Smooth muscle cell (in vitro differentiated cells): ENCODE results near the gene PRCD. TPM values are rescaled to one million over a fixed set of nuclear protein-coding genes. Genes with fewer than 3 reads are reported as not detected.

ENCODE experiments used
- DNase-seq: peaks from one replicate; lab custom pipeline; 2025; ENCODE audit not compliant: unreplicated experiment; lab: John Stamatoyannopoulos, UW
- H2AFZ ChIP-seq: fragments of 200-600 bp; sonication (generic); 2 replicates; pipeline ENCODE4 v1.6.0; 2016; ENCODE audit warnings: antibody characterized with exemption, low read depth, mild to moderate bottlenecking
- H3F3A ChIP-seq: fragments of 200-600 bp; sonication (generic); 2 replicates; pipeline ENCODE4 v1.6.0; 2017; ENCODE audit warnings: antibody characterized with exemption, low read depth
- H3K27ac ChIP-seq: fragments of 200-600 bp; sonication (generic); 2 replicates; pipeline ENCODE4 v1.5.1; 2016; ENCODE audit warnings: low read depth, mild to moderate bottlenecking
- H3K27me3 ChIP-seq: fragments of 200-600 bp; sonication (generic); 2 replicates; pipeline ENCODE4 v1.6.1; 2016; ENCODE audit warnings: low read depth, mild to moderate bottlenecking
- H3K36me3 ChIP-seq: fragments of 200-600 bp; sonication (generic); 2 replicates; pipeline ENCODE4 v1.5.1; 2016; ENCODE audit warnings: low read depth
- H3K4me1 ChIP-seq: fragments of 200-600 bp; sonication (generic); 2 replicates; pipeline ENCODE4 v1.5.1; 2016; ENCODE audit warnings: low read depth
- H3K4me2 ChIP-seq: fragments of 200-600 bp; sonication (generic); 2 replicates; pipeline ENCODE4 v1.6.0; 2016; ENCODE audit warnings: mild to moderate bottlenecking
- H3K4me3 ChIP-seq: fragments of 200-600 bp; sonication (generic); 2 replicates; pipeline ENCODE4 v1.5.1; 2016; ENCODE audit warnings: mild to moderate bottlenecking
- H3K79me2 ChIP-seq: fragments of 200-600 bp; sonication (generic); 2 replicates; pipeline ENCODE4 v1.6.0; 2016; ENCODE audit warnings: low read depth, mild to moderate bottlenecking
- H3K9ac ChIP-seq: fragments of 200-600 bp; sonication (generic); 2 replicates; pipeline ENCODE4 v1.6.0; 2016; ENCODE audit warnings: low read depth
- H3K9me3 ChIP-seq: fragments of 200-600 bp; sonication (generic); replicated peaks from 2 replicates; pipeline ENCODE4 v1.5.1; 2016; ENCODE audit warnings: low read depth
- H4K20me1 ChIP-seq: fragments of 200-600 bp; sonication (generic); 2 replicates; pipeline ENCODE4 v1.6.0; 2016; ENCODE audit warnings: low read depth
- WGBS: methylation state at CpG from one replicate; pipeline ENCODE4 v1.1.7; 2016; ENCODE audit warnings: low lambda C conversion rate; 5-methylcytosine and 5-hydroxymethylcytosine counted together
- polyA plus RNA-seq: library from polyadenylated mRNA; unstranded; fragments of >200 nt; fragmentation: Nextera tagmentation; extraction: Ambion mirVana; gene quantifications from 2 replicates; pipeline ENCODE4 v1.2.1, GENCODE V29; 2016
- total RNA-seq: library from RNA; depleted of rRNA; stranded (reverse); fragments of >200 nt; gene quantifications from 2 replicates; pipeline ENCODE4 v1.2.3, GENCODE V29; 2014
- TF ChIP-seq, protein P1 (sequence below): fragments of 200-600 bp; sonication (generic); IDR thresholded peaks from 2 replicates; pipeline ENCODE4 v1.5.1; 2017; ENCODE audit warnings: borderline replicate concordance, mild to moderate bottlenecking, antibody characterized with exemption; ENCODE audit not compliant: insufficient read depth, poor library complexity, severe bottlenecking

Gene PRCD
- total and polyA plus RNA-seq, 2 experiments from 2014 or later = 0.31 to 5.8 TPM

- H3K9me3 ChIP-seq = no peaks in the 10 kb centered on the region
- no peak overlapping the region for H2AFZ ChIP-seq
- H3K27ac ChIP-seq = no peak overlapping the region
- no peaks in the 10 kb centered on the region for H3K79me2 ChIP-seq
- H3K27me3 ChIP-seq = no peaks in the 10 kb centered on the region
- 85% methylated on average over 14 of the region's 14 CpGs for WGBS
- H3K4me2 ChIP-seq = no peak overlapping the region
- TF ChIP-seq, protein P1, sequence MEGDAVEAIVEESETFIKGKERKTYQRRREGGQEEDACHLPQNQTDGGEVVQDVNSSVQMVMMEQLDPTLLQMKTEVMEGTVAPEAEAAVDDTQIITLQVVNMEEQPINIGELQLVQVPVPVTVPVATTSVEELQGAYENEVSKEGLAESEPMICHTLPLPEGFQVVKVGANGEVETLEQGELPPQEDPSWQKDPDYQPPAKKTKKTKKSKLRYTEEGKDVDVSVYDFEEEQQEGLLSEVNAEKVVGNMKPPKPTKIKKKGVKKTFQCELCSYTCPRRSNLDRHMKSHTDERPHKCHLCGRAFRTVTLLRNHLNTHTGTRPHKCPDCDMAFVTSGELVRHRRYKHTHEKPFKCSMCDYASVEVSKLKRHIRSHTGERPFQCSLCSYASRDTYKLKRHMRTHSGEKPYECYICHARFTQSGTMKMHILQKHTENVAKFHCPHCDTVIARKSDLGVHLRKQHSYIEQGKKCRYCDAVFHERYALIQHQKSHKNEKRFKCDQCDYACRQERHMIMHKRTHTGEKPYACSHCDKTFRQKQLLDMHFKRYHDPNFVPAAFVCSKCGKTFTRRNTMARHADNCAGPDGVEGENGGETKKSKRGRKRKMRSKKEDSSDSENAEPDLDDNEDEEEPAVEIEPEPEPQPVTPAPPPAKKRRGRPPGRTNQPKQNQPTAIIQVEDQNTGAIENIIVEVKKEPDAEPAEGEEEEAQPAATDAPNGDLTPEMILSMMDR = no peak
- H3K9ac ChIP-seq = no peak overlapping the region
- H3K36me3 ChIP-seq = no peaks in the 10 kb centered on the region
- no peak for DNase-seq
- H3K4me3 ChIP-seq = no peak overlapping the region
- peaks cover 65% of the 10 kb centered on the region for H4K20me1 ChIP-seq
- peaks cover 6% of the 10 kb centered on the region for H3K4me1 ChIP-seq
- peaks cover 2% of the 10 kb centered on the region for H3F3A ChIP-seq
These were observed 28.0 kb downstream of the PRCD start for GRCh38 chr17:76567634-76568432.

DNA sequence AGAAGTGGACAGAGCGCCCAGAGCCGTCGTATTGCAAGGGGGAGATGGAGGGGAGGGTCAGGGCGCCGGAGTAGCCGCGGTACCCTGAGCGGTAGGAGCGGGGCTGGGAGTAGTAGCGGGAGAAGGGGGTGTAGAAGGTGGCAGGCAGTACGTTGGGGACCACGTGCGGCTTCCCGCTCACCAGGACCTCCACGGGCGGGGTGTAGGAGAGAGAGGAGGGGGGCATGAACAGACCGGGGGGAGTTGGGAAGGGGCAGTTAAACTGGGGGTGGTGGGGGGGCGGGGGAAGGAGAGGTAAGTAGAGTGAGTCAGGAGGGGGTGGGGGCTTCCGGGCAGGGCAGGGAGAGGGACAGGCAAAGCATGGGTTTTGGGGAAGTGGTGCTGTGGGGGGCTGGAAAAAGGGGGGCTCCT lies 29.0 kb downstream of the PRCD start:
- no peak overlapping the region for H3K9ac ChIP-seq
- no peaks in the 10 kb centered on the region for H3K36me3 ChIP-seq
- no peak overlapping the region for H3K4me2 ChIP-seq
- 60% methylated on average over 12 of the region's 19 CpGs for WGBS
- no peaks in the 10 kb centered on the region for H3F3A ChIP-seq
- no peak overlapping the region for H2AFZ ChIP-seq
- peaks cover 6% of the 10 kb centered on the region for H3K4me1 ChIP-seq
- no peaks in the 10 kb centered on the region for H3K27me3 ChIP-seq
- no peak overlapping the region for H3K4me3 ChIP-seq
- H4K20me1 ChIP-seq = peaks cover 55% of the 10 kb centered on the region
- H3K9me3 ChIP-seq = no peaks in the 10 kb centered on the region
- no peaks in the 10 kb centered on the region for H3K79me2 ChIP-seq
- no peak for DNase-seq
- no peak overlapping the region for H3K27ac ChIP-seq
- TF ChIP-seq, protein P1 = no peak

DNA sequence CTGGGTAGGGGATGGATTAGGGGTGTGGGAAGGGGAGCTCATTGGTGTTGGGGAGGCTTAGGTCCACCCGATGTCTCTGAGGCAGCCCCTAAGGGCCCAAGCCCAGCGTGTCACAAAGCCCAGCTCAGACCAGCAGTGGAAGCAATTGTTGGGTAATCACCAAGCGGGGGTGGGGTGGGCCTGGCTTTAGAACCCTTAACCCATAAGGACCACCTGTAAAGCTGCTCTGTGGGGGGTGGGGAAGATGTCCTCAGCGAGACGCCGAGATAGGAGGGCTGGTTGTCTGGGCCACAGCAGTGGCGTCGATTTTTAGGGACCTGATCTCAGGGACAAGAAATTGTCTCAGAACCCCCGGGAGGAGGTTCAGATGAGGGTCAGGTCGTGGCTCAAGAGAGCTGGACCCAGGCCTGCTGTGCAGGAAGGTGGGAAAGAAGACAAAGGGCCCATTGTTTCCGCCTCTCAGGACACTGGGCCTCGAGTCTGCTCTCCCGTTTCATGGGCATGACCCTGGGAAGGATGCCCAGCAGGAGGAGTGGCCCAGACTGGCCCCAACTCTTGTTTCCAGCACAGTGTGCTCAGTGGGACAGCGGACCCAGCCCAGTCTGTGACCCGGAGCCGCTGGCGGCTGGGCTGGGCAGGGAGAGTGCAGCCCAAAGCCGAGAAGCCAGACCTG lies 29.9 kb downstream of the PRCD start:
- TF ChIP-seq, protein P1 = no peak
- no peak overlapping the region for H2AFZ ChIP-seq
- H3K4me1 ChIP-seq = peaks cover 6% of the 10 kb centered on the region
- no peaks in the 10 kb centered on the region for H3K27me3 ChIP-seq
- H3K79me2 ChIP-seq = no peaks in the 10 kb centered on the region
- no peaks in the 10 kb centered on the region for H3K36me3 ChIP-seq
- no peak for DNase-seq
- no peak overlapping the region for H3K27ac ChIP-seq
- H3K9ac ChIP-seq = no peak overlapping the region
- H3K4me2 ChIP-seq = no peak overlapping the region
- no peaks in the 10 kb centered on the region for H3K9me3 ChIP-seq
- peaks cover 46% of the 10 kb centered on the region for H4K20me1 ChIP-seq
- no peak overlapping the region for H3K4me3 ChIP-seq
- WGBS = 85% methylated on average over 17 of the region's 18 CpGs
- H3F3A ChIP-seq = no peaks in the 10 kb centered on the region
